HEK293 (cell line): ENCODE measurements around the gene CEND1.

Experiments used
- YY1 ChIP-seq: fragments of 450-650 bp; formaldehyde crosslinking; IDR thresholded peaks from 2 replicates; pipeline ENCODE4 v1.5.1; 2018; ENCODE audit warnings: missing biosample characterization, missing genetic modification characterization
- ZNF266 ChIP-seq: fragments of 450-650 bp; formaldehyde crosslinking; IDR thresholded peaks from 2 replicates; pipeline ENCODE4 v1.5.1; 2016; ENCODE audit warnings: missing biosample characterization, missing genetic modification characterization, low read depth
- ZNF274 ChIP-seq, 2 experiments: fragments of 200-500 bp in 1 of 2; fragments of 450-650 bp in 1 of 2; sonication (Bioruptor generic) in 1 of 2; formaldehyde crosslinking in 1 of 2; IDR thresholded peaks; 2 replicates each; pipeline versions ENCODE4 v1.5.1 to v1.6.1; 2014 to 2016; ENCODE audit warnings: borderline replicate concordance in 1 of 2, inconsistent platforms in 1 of 2, low read length in 1 of 2, missing biosample characterization in 1 of 2, missing genetic modification characterization in 1 of 2
- ZNF530 ChIP-seq: fragments of 450-650 bp; formaldehyde crosslinking; IDR thresholded peaks from 2 replicates; pipeline ENCODE4 v1.5.1; 2016; ENCODE audit warnings: low read depth, missing biosample characterization, missing genetic modification characterization
- ZNF660 ChIP-seq: fragments of 450-650 bp; IDR thresholded peaks from 2 replicates; pipeline ENCODE4 v1.5.1; 2018; ENCODE audit warnings: missing biosample characterization, mild to moderate bottlenecking, missing genetic modification characterization
- TF ChIP-seq, protein P1 (sequence below): fragments of 450-650 bp; formaldehyde crosslinking; IDR thresholded peaks from 2 replicates; pipeline ENCODE4 v1.5.1; 2016; ENCODE audit warnings: missing biosample characterization, missing genetic modification characterization

DNA sequence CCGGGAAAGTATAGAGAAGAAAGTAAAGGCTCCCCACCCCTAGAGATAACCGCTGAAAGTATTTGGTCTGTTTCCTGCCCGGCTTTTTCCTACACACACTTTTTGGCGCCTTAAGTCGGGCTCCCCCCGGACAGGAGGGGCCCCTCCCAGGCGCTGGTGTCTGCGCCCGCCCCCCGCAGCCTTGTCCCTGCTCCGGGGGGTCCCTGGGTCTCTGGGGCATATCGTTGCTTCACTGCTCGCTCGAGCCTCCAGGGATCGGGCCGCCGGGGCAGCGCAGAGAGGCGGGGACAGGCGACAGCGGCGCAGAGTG is 36.9 kb upstream of the CEND1 start:
- TF ChIP-seq ZNF530 (tag by site-specific recombination): no peak
- TF ChIP-seq, protein P1, sequence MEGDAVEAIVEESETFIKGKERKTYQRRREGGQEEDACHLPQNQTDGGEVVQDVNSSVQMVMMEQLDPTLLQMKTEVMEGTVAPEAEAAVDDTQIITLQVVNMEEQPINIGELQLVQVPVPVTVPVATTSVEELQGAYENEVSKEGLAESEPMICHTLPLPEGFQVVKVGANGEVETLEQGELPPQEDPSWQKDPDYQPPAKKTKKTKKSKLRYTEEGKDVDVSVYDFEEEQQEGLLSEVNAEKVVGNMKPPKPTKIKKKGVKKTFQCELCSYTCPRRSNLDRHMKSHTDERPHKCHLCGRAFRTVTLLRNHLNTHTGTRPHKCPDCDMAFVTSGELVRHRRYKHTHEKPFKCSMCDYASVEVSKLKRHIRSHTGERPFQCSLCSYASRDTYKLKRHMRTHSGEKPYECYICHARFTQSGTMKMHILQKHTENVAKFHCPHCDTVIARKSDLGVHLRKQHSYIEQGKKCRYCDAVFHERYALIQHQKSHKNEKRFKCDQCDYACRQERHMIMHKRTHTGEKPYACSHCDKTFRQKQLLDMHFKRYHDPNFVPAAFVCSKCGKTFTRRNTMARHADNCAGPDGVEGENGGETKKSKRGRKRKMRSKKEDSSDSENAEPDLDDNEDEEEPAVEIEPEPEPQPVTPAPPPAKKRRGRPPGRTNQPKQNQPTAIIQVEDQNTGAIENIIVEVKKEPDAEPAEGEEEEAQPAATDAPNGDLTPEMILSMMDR (tag by site-specific recombination): no peak
- no peak for TF ChIP-seq ZNF660 (tag by site-specific recombination)
- no peak for TF ChIP-seq ZNF266
- no peak for TF ChIP-seq ZNF274 (IDR thresholded peaks at IDR 0.05; ENCODE audit: low read length)
- TF ChIP-seq ZNF274 (tag by site-specific recombination; IDR thresholded peaks at IDR 0.05; ENCODE audit: borderline replicate concordance): no peak
- no peak for TF ChIP-seq YY1 (tag by site-specific recombination)
